ENCODE results near the gene TARS2. TPM values are rescaled to one million over a fixed set of nuclear protein-coding genes. Genes with fewer than 3 reads are reported as not detected.

The TARS2 gene
- total RNA-seq, 1 donor from 2014 or later: 30.7 TPM

DNA sequence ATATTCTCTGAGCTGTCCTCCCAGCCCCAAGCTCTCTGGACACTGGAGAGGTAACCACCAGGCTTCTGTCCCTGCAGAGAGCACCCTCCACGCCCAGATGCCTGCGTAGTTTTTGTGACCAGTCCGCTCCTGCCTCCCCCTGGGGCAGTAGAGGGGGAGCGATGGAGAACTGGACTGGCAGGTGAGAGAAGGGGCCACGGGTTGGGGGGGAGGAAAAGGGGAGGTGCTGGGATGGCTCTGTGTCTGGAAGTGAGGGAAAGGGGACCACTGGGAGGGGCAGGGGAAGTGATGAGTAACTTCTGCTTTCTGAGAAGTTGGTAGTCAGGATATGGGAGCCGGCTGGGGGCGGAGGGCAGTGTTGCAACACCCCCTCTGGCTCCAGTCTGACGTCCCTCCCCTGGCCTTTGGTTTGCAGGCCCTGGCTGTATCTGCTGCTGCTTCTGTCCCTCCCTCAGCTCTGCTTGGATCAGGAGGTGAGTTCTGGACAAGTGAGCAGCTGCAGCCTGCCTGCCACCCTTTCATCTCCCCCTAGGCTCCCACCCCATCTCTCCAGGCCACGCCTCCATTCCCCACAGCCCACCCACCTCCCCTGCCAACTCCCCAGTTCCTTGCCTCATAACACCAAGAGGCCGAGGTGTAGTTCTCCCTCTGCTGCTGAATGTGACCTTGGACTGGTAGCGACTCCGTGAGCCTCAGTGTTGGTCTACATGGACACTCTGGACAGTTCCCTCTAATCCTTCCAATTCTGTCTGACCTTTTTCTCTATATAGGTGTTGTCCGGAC lies 65.1 kb downstream of the TARS2 start:
- intact Hi-C loops (cut with DNase I): loop anchor here (1.0 to 10.0 kb wide), 2 partner anchors 9 to 188 kb away; partner anchors contain the start of gene RPRD2
- peak; percentile 93 for DNase-seq (ENCODE audit: low spot score)

DNA sequence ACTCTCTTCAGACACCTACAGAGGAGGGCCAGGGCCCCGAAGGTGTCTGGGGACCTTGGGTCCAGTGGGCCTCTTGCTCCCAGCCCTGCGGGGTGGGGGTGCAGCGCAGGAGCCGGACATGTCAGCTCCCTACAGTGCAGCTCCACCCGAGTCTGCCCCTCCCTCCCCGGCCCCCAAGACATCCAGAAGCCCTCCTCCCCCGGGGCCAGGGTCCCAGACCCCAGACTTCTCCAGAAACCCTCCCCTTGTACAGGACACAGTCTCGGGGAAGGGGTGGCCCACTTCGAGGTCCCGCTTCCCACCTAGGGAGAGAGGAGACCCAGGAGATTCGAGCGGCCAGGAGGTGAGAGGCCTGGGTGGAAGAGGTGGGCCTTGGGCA lies 65.7 kb downstream of the TARS2 start:
- intact Hi-C loops (cut with DNase I): loop anchor here (1.0 to 10.0 kb wide), 2 partner anchors 8 to 188 kb away; partner anchors contain the start of gene RPRD2
- no peak for DNase-seq (ENCODE audit: low spot score)

DNA sequence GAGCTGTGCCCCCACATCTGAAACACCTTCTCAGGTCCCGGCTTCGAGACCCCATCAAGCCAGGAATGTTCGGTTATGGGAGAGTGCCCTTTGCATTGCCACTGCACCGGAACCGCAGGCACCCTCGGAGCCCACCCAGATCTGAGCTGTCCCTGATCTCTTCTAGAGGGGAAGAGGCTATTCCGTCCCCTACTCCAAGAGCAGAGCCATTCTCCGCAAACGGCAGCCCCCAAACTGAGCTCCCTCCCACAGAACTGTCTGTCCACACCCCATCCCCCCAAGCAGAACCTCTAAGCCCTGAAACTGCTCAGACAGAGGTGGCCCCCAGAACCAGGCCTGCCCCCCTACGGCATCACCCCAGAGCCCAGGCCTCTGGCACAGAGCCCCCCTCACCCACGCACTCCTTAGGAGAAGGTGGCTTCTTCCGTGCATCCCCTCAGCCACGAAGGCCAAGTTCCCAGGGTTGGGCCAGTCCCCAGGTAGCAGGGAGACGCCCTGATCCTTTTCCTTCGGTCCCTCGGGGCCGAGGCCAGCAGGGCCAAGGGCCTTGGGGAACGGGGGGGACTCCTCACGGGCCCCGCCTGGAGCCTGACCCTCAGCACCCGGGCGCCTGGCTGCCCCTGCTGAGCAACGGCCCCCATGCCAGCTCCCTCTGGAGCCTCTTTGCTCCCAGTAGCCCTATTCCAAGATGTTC lies 66.3 kb downstream of the TARS2 start:
- no peak for DNase-seq (ENCODE audit: low spot score)
- intact Hi-C loops (cut with DNase I): loop anchor here (10.0 kb wide), 1 partner anchor 189 kb away; the partner anchor contains the start of gene RPRD2

DNA sequence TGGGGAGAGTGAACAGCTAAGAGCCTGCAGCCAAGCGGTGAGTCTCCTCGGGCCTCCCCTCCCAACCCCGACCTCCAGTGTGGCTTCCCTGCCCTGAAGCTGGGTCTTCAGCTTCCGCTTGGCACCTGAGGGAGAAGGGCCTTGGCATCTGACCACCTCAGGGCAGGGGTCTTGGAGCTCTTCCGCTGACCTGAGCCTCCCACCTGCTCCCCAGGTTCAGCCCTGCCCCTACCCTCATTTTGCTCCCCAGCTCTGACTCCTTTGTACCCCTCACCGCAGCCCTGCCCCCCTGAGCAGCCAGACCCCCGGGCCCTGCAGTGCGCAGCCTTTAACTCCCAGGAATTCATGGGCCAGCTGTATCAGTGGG lies 66.8 kb downstream of the TARS2 start:
- intact Hi-C loops (cut with DNase I): loop anchor here (10.0 kb wide), 1 partner anchor 189 kb away; the partner anchor contains the start of gene RPRD2

DNA sequence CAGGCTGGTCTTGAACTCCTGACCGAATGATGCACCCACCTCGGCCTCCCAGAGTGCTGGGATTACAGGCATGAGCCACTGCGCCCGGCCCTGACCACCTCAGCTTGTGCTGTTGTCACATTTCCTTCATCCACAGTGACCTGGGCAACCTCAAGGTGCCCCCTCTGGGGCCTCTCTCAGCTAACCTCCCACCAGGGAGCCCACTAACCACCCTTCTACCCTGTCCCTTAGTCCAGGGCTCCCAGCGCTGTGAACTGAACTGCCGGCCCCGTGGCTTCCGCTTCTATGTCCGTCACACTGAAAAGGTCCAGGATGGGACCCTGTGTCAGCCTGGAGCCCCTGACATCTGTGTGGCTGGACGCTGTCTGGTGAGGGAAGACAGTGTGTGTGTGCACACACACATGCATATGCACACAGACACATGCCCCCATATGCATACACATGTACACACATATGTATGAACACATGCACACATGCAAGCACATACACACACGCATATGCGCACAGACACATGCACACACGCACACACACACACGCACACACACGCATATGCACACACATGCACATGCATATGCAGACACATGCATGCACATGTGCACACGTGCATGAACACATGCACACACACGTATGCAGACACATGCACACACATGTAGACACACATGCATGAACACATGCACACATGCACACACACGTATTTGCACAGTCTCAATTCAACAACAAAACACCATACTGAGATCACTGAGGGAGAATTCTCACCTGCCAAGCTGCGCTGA lies 68.2 kb downstream of the TARS2 start:
- intact Hi-C loops (cut with DNase I): loop anchor here (5.0 to 10.0 kb wide), 2 partner anchors 93 to 191 kb away; partner anchors contain the start of gene RPRD2
- no peak for DNase-seq (ENCODE audit: low spot score)

More for the DNA sequence above, 66.8 kb downstream of the TARS2 start:
- DNase-seq (ENCODE audit: low spot score): no peak

DNA sequence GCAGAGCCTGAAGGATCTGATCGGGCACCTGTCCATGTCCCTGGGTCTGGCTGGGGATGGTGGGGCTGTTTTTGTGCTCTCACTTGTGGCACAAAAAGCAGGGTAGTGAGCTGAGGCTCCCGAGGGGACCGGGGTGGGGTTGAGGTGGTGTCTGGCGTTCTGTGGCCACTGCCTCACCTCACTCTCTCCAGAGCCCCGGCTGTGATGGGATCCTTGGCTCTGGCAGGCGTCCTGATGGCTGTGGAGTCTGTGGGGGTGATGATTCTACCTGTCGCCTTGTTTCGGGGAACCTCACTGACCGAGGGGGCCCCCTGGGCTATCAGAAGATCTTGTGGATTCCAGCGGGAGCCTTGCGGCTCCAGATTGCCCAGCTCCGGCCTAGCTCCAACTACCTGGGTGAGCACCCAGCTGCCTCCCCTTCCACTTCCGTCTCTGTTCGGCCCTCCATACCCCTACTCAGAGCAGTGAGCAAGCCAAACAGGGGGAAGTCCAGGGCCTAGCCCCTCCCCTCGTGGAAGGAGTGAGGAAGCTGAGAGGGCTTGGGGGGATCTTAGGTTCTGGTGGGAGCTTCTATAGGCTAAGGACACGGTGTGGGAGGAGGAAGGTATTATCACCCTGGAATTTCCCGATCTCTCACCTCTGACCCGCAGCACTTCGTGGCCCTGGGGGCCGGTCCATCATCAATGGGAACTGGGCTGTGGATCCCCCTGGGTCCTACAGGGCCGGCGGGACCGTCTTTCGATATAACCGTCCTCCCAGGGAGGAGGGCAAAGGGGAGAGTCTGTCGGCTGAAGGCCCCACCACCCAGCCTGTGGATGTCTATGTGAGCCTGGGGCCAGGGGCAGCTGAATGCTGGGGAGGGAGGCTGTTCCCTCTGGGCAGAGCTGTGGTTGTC lies 69.0 kb downstream of the TARS2 start:
- DNase-seq (ENCODE audit: low spot score): no peak
- intact Hi-C loops (cut with DNase I): loop anchor here (5.0 to 10.0 kb wide), 2 partner anchors 94 to 191 kb away; partner anchors contain the start of gene RPRD2

DNA sequence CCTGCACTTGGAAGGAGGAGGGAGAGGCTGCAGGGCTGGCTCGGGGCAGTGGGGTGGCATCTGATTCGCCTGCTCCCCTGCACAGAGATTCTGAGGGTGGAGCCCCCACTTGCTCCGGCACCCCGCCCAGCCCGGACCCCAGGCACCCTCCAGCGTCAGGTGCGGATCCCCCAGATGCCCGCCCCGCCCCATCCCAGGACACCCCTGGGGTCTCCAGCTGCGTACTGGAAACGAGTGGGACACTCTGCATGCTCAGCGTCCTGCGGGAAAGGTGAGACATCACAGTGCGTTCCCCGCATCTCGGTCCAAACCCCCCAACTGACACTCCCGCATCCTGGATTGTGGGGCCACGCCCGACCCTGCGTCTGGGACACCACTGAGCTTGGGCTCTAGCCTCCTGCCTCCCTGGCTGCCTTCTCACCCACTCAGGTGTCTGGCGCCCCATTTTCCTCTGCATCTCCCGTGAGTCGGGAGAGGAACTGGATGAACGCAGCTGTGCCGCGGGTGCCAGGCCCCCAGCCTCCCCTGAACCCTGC lies 69.9 kb downstream of the TARS2 start:
- intact Hi-C loops (cut with DNase I): loop anchor here (5.0 to 10.0 kb wide), 2 partner anchors 95 to 192 kb away; partner anchors contain the start of gene RPRD2
- DNase-seq (ENCODE audit: low spot score): no peak

Small RNAs within 50 kb of the gene (microRNA-seq; reads per million reads assigned to microRNA genes)
- not detected for gene MIR4257
- not detected for gene MIR6878

Other genes starting within 250 kb of the TARS2 start
- 0.51 TPM for gene CA14, start 229.6 kb upstream of the TARS2 start, total RNA-seq
- 57.3 TPM for gene APH1A, start 218.4 kb upstream of the TARS2 start, total RNA-seq
- 11.9 TPM for gene C1orf54, start 214.6 kb upstream of the TARS2 start, total RNA-seq
- 10.0 TPM for gene CIART, start 204.9 kb upstream of the TARS2 start, total RNA-seq
- 67.8 TPM for gene MRPS21, start 193.6 kb upstream of the TARS2 start, total RNA-seq
- 24.5 TPM for gene PRPF3, start 165.9 kb upstream of the TARS2 start, total RNA-seq
- 23.5 TPM for gene RPRD2, start 123.3 kb upstream of the TARS2 start, total RNA-seq
- 14.5 TPM for gene ECM1, start 20.7 kb downstream of the TARS2 start, total RNA-seq
- gene FALEC, start 28.3 kb downstream of the TARS2 start, total RNA-seq: 0.46 TPM
- 28.9 TPM for gene ADAMTSL4, start 62.0 kb downstream of the TARS2 start, total RNA-seq
- 145 TPM for gene MCL1, start 92.2 kb downstream of the TARS2 start, total RNA-seq
- 141 TPM for gene ENSA, start 142.2 kb downstream of the TARS2 start, total RNA-seq
- 12.6 TPM for gene GOLPH3L, start 209.7 kb downstream of the TARS2 start, total RNA-seq
- not detected for gene HORMAD1, start 233.5 kb downstream of the TARS2 start, total RNA-seq